ENCODE measurements around the gene LRP10. TPM values are rescaled to one million over a fixed set of nuclear protein-coding genes. Genes with fewer than 3 reads are reported as not detected.

LRP10 gene
- total RNA-seq, 2 experiments from 2014 or later, result 36.3 to 41.8 TPM

- CTCF ChIA-PET, result interaction anchor here (0.6 to 1.9 kb wide), 6 partner anchors 9 to 1392 kb away, joined by 3 to 7 read pairs (median 3); no protein-coding TSS in a partner anchor
- Mint-ChIP-seq H3K9me3 (ENCODE audit: low read depth) (no peaks in the 10 kb centered on the region), H3K27me3 (no peaks in the 10 kb centered on the region), H3K4me1 (peaks cover 18% of the 10 kb centered on the region), H3K4me3 (no peak overlapping the region), H3K36me3 (ENCODE audit: low read depth) (peaks cover 2% of the 10 kb centered on the region), H3K27ac (no peak overlapping the region)
- POLR2A ChIA-PET, result no interaction called here
- ATAC-seq (no peak), DNase-seq (no peak)
- intact Hi-C loops (cut with DNase I, micrococcal nuclease), result no loop called here
Observed at GRCh38 chr14:22892488-22892887, 20.9 kb downstream of the LRP10 start.

DNA sequence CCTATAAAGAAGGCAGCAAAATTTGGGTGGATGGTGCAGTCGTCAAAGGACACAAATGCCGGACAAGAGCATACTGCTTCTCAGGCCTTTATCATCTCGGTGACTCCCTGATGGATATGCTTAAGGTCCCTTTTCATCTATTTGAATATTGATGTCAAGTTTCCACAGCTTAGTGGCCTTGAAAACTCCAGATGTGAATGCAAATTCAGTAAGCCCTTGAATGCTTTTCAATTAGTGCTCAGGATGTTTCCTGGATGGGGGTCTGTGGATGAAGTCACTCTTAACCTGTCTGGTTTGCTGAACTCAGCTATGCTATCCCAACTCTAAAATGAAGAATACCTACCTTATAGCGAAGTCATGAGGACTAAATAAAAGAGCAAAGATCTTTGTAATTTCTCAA is 22.2 kb downstream of the LRP10 start:
- Mint-ChIP-seq H3K27ac (no peak overlapping the region), H3K4me1 (peaks cover 19% of the 10 kb centered on the region), H3K27me3 (no peaks in the 10 kb centered on the region), H3K4me3 (no peak overlapping the region), H3K36me3 (ENCODE audit: low read depth) (peaks cover 5% of the 10 kb centered on the region), H3K9me3 (ENCODE audit: low read depth) (no peaks in the 10 kb centered on the region)
- DNase-seq (no peak), ATAC-seq (no peak)
- ChIA-PET CTCF (interaction anchor here (0.6 to 1.9 kb wide), 3 partner anchors 8 to 1063 kb away, joined by 3 to 7 read pairs (median 3); no protein-coding TSS in a partner anchor), POLR2A (no interaction called here)
- intact Hi-C loops (cut with DNase I, micrococcal nuclease), result no loop called here

DNA sequence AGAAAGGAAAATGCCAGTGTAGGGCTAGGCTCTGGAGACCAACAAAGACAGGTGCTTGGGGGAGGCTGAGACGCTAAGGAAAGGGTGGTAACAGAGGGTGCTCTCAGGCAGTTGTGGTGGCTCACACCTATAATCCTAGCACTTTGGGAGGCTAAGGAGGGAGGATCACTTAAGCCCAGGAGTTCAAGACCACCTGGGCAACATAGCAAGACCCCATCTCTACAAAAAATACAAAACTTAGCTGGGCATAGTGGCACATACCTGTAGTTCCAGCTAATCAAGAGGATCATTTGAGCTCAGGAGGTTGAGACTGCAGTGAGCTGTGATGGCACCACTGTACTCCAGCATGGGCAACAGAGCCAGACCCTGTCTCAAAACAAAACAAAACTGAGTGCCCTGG is 23.9 kb downstream of the LRP10 start:
- Mint-ChIP-seq H3K4me1 (peaks cover 14% of the 10 kb centered on the region), H3K36me3 (ENCODE audit: low read depth) (peaks cover 8% of the 10 kb centered on the region), H3K4me3 (no peak overlapping the region), H3K27ac (no peak overlapping the region), H3K27me3 (no peaks in the 10 kb centered on the region), H3K9me3 (ENCODE audit: low read depth) (no peaks in the 10 kb centered on the region)
- intact Hi-C loops (cut with DNase I, micrococcal nuclease), result no loop called here
- DNase-seq (no peak), ATAC-seq (no peak)
- ChIA-PET POLR2A (no interaction called here), CTCF (interaction anchor here (0.6 to 8.3 kb wide), 10 partner anchors 8 to 325 kb away, joined by 3 to 71 read pairs (median 4); partner anchors contain the start of gene REM2)

GRCh38 chr14:22896356-22896755 is 24.8 kb downstream of the LRP10 start:
- no peak for ATAC-seq
- Mint-ChIP-seq H3K4me1 (peaks cover 16% of the 10 kb centered on the region), H3K4me3 (no peak overlapping the region), H3K27me3 (no peaks in the 10 kb centered on the region), H3K9me3 (ENCODE audit: low read depth) (no peaks in the 10 kb centered on the region), H3K27ac (no peak overlapping the region), H3K36me3 (ENCODE audit: low read depth) (peaks cover 15% of the 10 kb centered on the region)
- intact Hi-C loops (cut with DNase I, micrococcal nuclease), result no loop called here
- POLR2A ChIA-PET, result interaction anchor here (0.5 to 1.0 kb wide), 4 partner anchors 20 to 250 kb away, joined by 3 to 5 read pairs (median 4); no protein-coding TSS in a partner anchor
- no peak for DNase-seq
- CTCF ChIA-PET, result interaction anchor here (0.7 to 8.3 kb wide), 9 partner anchors 9 to 424 kb away, joined by 3 to 71 read pairs (median 3); partner anchors contain the start of genes AJUBA and REM2

DNA sequence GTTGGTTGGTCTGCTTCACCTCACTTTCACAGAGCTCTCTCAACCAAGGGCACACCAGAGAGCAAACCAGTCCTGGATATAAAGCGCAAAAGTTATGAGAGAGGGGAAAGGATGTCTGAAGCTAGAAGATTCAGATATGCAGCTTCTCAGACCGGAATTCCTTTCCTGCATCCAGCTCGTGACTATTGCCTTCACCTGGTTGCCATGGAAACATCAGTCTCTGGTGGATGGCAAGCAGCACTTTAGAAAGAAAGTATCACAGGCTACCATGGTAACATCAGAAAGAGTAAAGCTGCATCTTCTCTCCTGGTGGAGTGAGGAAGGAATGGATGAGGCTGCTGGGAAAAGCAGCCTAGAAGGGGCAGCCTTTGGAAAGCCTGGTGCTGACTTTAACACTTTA is 25.2 kb downstream of the LRP10 start:
- POLR2A ChIA-PET, result interaction anchor here (1.0 kb wide), 1 partner anchor 20 kb away, joined by 5 read pairs; no protein-coding TSS in a partner anchor
- no peak for DNase-seq
- Mint-ChIP-seq H3K9me3 (ENCODE audit: low read depth) (no peaks in the 10 kb centered on the region), H3K36me3 (ENCODE audit: low read depth) (peaks cover 19% of the 10 kb centered on the region), H3K4me1 (peaks cover 16% of the 10 kb centered on the region), H3K27me3 (no peaks in the 10 kb centered on the region), H3K27ac (no peak overlapping the region), H3K4me3 (no peak overlapping the region)
- intact Hi-C loops (cut with DNase I, micrococcal nuclease), result no loop called here
- CTCF ChIA-PET, result interaction anchor here (0.9 to 8.3 kb wide), 6 partner anchors 9 to 327 kb away, joined by 3 to 71 read pairs (median 8); partner anchors contain the start of genes AJUBA and REM2
- no peak for ATAC-seq

GRCh38 chr14:22897357-22897756 is 25.8 kb downstream of the LRP10 start:
- Mint-ChIP-seq H3K9me3 (ENCODE audit: low read depth) (no peaks in the 10 kb centered on the region), H3K36me3 (ENCODE audit: low read depth) (peaks cover 23% of the 10 kb centered on the region), H3K27me3 (no peaks in the 10 kb centered on the region), H3K27ac (no peak overlapping the region), H3K4me1 (peaks cover 16% of the 10 kb centered on the region), H3K4me3 (no peak overlapping the region)
- ATAC-seq (no peak), DNase-seq (no peak)
- CTCF ChIA-PET, result interaction anchor here (1.8 to 8.3 kb wide), 3 partner anchors 10 to 327 kb away, joined by 8 to 71 read pairs (median 13); no protein-coding TSS in a partner anchor
- intact Hi-C loops (cut with DNase I, micrococcal nuclease), result no loop called here
- POLR2A ChIA-PET, result no interaction called here

- DNase-seq, result peak; percentile 52
- peak; percentile 96 for ATAC-seq
- ChIA-PET CTCF (interaction anchor here (0.5 to 8.3 kb wide), 5 partner anchors 11 to 136 kb away, joined by 3 to 71 read pairs (median 4); partner anchors contain the start of gene LRP10), POLR2A (interaction anchor here (0.6 kb wide), 1 partner anchor 41 kb away, joined by 4 read pairs; no protein-coding TSS in a partner anchor)
- H3K4me1 Mint-ChIP-seq, result peaks cover 16% of the 10 kb centered on the region
- H3K9me3 Mint-ChIP-seq (ENCODE audit: low read depth), result no peaks in the 10 kb centered on the region
- peak overlapping the region; percentile 77 for H3K27ac Mint-ChIP-seq
- H3K27me3 Mint-ChIP-seq, result no peaks in the 10 kb centered on the region
- H3K36me3 Mint-ChIP-seq (ENCODE audit: low read depth), result peaks cover 29% of the 10 kb centered on the region
- no peak overlapping the region for H3K4me3 Mint-ChIP-seq
- intact Hi-C loops (cut with DNase I, micrococcal nuclease), result no loop called here
Observed at GRCh38 chr14:22898302-22899090, 27.0 kb downstream of the LRP10 start.

DNA sequence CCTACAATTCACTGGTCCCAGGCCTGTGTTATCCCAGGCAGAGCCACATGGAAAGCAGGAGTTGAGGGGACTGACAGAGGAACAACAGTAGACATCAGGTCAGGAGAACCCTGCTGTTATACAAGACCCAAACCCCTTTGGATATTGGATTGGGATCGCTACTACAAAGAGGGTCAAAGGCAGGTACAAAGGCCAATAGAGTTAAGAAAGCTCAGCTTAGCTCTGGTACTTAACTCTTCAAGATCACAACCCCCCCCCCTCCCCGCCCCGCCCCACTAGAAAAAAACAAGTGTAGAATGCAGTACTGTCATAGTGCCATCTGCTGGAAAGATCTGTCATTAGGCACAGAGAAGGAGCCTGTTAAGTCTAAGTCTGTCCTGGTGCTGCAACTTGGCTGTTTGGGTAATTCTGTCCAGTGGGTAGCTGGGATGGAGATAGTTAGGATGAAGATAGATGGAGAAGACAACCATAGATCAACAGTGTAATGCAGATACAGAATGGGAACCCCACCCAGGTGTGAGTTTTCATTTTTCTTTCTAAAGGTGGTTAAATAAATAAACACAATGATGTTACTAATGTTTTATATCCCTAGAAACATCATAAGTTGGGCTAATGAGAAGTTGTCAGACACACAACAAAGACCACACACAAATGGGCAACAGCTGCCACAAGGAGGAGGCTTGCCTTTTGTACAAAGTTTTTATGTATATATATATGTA is 28.7 kb downstream of the LRP10 start:
- CTCF ChIA-PET, result interaction anchor here (0.5 to 8.3 kb wide), 26 partner anchors 11 to 1031 kb away, joined by 3 to 71 read pairs (median 4); partner anchors contain the start of genes DAD1, LRP10, RBM23 and REM2
- Mint-ChIP-seq H3K4me1 (peaks cover 16% of the 10 kb centered on the region), H3K9me3 (ENCODE audit: low read depth) (no peaks in the 10 kb centered on the region), H3K27me3 (no peaks in the 10 kb centered on the region), H3K4me3 (no peak overlapping the region), H3K27ac (peak overlapping the region; percentile 0), H3K36me3 (ENCODE audit: low read depth) (peaks cover 45% of the 10 kb centered on the region)
- ATAC-seq, result peak; percentile 69
- POLR2A ChIA-PET, result interaction anchor here (0.5 kb wide), 1 partner anchor 309 kb away, joined by 3 read pairs; no protein-coding TSS in a partner anchor
- peak; percentile 57 for DNase-seq
- intact Hi-C loops (cut with DNase I, micrococcal nuclease), result loop anchor here (1.0 kb wide), 3 partner anchors 28 to 330 kb away; no protein-coding TSS in a partner anchor

DNA sequence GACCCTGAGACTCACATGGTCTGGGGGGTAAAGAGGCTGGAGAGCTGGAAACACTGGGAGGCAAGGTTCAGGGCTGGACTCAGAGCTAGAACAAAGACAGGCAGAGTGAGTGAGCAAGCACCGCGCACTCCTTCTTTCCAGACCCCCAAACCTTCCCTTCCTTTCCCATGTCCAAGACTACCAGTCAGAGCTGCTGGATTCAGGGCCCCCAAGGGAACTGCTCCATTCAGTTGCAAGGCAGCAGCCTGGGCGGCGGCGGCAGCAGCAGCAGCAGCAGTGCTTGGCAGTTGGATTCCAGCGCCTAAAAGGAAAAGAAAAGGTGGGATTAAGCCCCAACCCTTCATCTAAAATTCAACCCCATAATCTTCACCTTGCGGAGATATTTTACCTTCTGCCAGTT is 30.3 kb downstream of the LRP10 start:
- intact Hi-C loops (cut with DNase I, micrococcal nuclease), result no loop called here
- Mint-ChIP-seq H3K27ac (peak overlapping the region; percentile 11), H3K36me3 (ENCODE audit: low read depth) (peaks cover 60% of the 10 kb centered on the region), H3K4me1 (peaks cover 16% of the 10 kb centered on the region), H3K27me3 (no peaks in the 10 kb centered on the region), H3K9me3 (ENCODE audit: low read depth) (no peaks in the 10 kb centered on the region), H3K4me3 (no peak overlapping the region)
- CTCF ChIA-PET, result interaction anchor here (0.6 to 8.3 kb wide), 18 partner anchors 9 to 331 kb away, joined by 3 to 71 read pairs (median 5); partner anchors contain the start of genes ABHD4, LRP10, MRPL52 and OXA1L
- POLR2A ChIA-PET, result interaction anchor here (0.5 to 0.6 kb wide), 2 partner anchors 9 to 333 kb away, joined by 4 to 5 read pairs; no protein-coding TSS in a partner anchor
- DNase-seq, result no peak
- no peak for ATAC-seq

DNA sequence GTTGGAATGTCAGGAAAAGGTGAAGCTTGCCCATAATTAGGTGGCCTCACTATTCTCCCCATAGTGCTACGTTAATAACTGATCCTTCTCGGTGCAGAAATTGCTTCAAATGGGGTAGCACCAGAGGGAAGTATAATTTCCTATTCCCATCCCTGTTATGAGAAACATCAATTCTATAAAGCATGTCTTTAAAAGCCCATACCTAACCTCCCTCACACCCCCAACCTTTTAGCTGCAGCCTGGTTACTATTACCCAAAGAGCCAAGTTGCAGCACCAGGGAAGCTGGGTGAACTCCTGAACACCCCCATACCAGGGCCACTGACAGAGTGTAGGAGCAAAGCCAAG is 32.2 kb downstream of the LRP10 start:
- no peaks in the 10 kb centered on the region for H3K27me3 Mint-ChIP-seq
- DNase-seq, result no peak
- peaks cover 62% of the 10 kb centered on the region for H3K36me3 Mint-ChIP-seq (ENCODE audit: low read depth)
- intact Hi-C loops (cut with DNase I, micrococcal nuclease), result no loop called here
- CTCF ChIA-PET, result interaction anchor here (0.7 to 6.7 kb wide), 6 partner anchors 9 to 247 kb away, joined by 3 to 66 read pairs (median 4); partner anchors contain the start of genes LRP10 and PRMT5
- H3K4me1 Mint-ChIP-seq, result peaks cover 7% of the 10 kb centered on the region
- peak overlapping the region; percentile 55 for H3K27ac Mint-ChIP-seq
- no peaks in the 10 kb centered on the region for H3K9me3 Mint-ChIP-seq (ENCODE audit: low read depth)
- ATAC-seq, result no peak
- POLR2A ChIA-PET, result no interaction called here
- no peak overlapping the region for H3K4me3 Mint-ChIP-seq

GRCh38 chr14:22905627-22906026 is 34.1 kb downstream of the LRP10 start:
- no peaks in the 10 kb centered on the region for H3K9me3 Mint-ChIP-seq (ENCODE audit: low read depth)
- ChIA-PET POLR2A (no interaction called here), CTCF (interaction anchor here (0.6 to 1.0 kb wide), 2 partner anchors 13 kb away, joined by 3 to 5 read pairs; partner anchors contain the start of gene RBM23)
- intact Hi-C loops (cut with DNase I, micrococcal nuclease), result no loop called here
- ATAC-seq (no peak), DNase-seq (no peak)
- no peak overlapping the region for H3K4me3 Mint-ChIP-seq
- no peaks in the 10 kb centered on the region for H3K27me3 Mint-ChIP-seq
- H3K36me3 Mint-ChIP-seq (ENCODE audit: low read depth), result peaks cover 69% of the 10 kb centered on the region
- peaks cover 9% of the 10 kb centered on the region for H3K4me1 Mint-ChIP-seq
- no peak overlapping the region for H3K27ac Mint-ChIP-seq

All from activated CD4-positive, alpha-beta T cell treated with anti-CD3 and anti-CD28 coated beads for 36 hours (primary cell).